Left forelimb (tissue), 1 donor: ENCODE data around the gene EEPD1.
"Not testable (repeated sequence)": the region's sequence is repeated elsewhere in the genome, so short reads cannot be mapped to it uniquely, and the experiment has no call there.

Experiments
- DNase-seq: peaks from one replicate; pipeline ENCODE4 v3.0.0-alpha.2; 2018; ENCODE audit warnings: low spot score

The EEPD1 gene

GRCh38 chr7:36214608-36215456, 61.8 kb downstream of the EEPD1 start:
- DNase-seq: peak; percentile 69

GRCh38 chr7:36215457-36215765, 62.4 kb downstream of the EEPD1 start:
- no peak for DNase-seq

- no peak for DNase-seq
Measured at GRCh38 chr7:36216063-36216684, 63.1 kb downstream of the EEPD1 start.

- no peak for DNase-seq
Measured at GRCh38 chr7:36217211-36217960, 64.3 kb downstream of the EEPD1 start.

GRCh38 chr7:36217961-36218284, 64.9 kb downstream of the EEPD1 start:
- DNase-seq: no peak

GRCh38 chr7:36219429-36219828, 66.4 kb downstream of the EEPD1 start:
- no peak for DNase-seq

- DNase-seq: no peak
Measured at GRCh38 chr7:36223851-36224250, 70.8 kb downstream of the EEPD1 start.

GRCh38 chr7:36224934-36225858, 72.1 kb downstream of the EEPD1 start:
- no peak for DNase-seq

- no peak for DNase-seq
Measured at GRCh38 chr7:36226151-36226550, 73.1 kb downstream of the EEPD1 start.

GRCh38 chr7:36227223-36227622, 74.2 kb downstream of the EEPD1 start:
- DNase-seq: no peak

GRCh38 chr7:36228039-36228438, 75.0 kb downstream of the EEPD1 start:
- no peak for DNase-seq

GRCh38 chr7:36231406-36231805, 78.4 kb downstream of the EEPD1 start:
- no peak for DNase-seq

- DNase-seq: no peak
Measured at GRCh38 chr7:36232555-36232954, 79.5 kb downstream of the EEPD1 start.

GRCh38 chr7:36232971-36233550, 80.0 kb downstream of the EEPD1 start:
- DNase-seq: no peak

GRCh38 chr7:36236073-36236472, 83.0 kb downstream of the EEPD1 start:
- DNase-seq: no peak

- DNase-seq: no peak
Measured at GRCh38 chr7:36238138-36238537, 85.1 kb downstream of the EEPD1 start.

GRCh38 chr7:36243356-36243755, 90.3 kb downstream of the EEPD1 start:
- DNase-seq: not testable (repeated sequence)

GRCh38 chr7:36244001-36244400, 90.9 kb downstream of the EEPD1 start:
- not testable (repeated sequence) for DNase-seq

- DNase-seq: no peak
Measured at GRCh38 chr7:36244429-36244828, 91.4 kb downstream of the EEPD1 start.

- DNase-seq: no peak
Measured at GRCh38 chr7:36245684-36246299, 92.7 kb downstream of the EEPD1 start.

- DNase-seq: no peak
Measured at GRCh38 chr7:36249091-36249490, 96.0 kb downstream of the EEPD1 start.
